Loucy (cell line): ENCODE measurements around the gene TSSK2.

Experiments
- CTCF ChIP-seq: fragments of 200-600 bp; sonication (generic); conservative IDR thresholded peaks from 2 replicates; pipeline ENCODE4 v1.5.1; 2014; ENCODE audit warnings: mild to moderate bottlenecking, antibody characterized with exemption, low read length
- EZH2phosphoT487 ChIP-seq: fragments of 200-600 bp; IDR thresholded peaks from 2 replicates; pipeline ENCODE4 v1.6.1; 2018; ENCODE audit warnings: antibody characterized with exemption, mild to moderate bottlenecking, moderate library complexity, borderline replicate concordance

DNA sequence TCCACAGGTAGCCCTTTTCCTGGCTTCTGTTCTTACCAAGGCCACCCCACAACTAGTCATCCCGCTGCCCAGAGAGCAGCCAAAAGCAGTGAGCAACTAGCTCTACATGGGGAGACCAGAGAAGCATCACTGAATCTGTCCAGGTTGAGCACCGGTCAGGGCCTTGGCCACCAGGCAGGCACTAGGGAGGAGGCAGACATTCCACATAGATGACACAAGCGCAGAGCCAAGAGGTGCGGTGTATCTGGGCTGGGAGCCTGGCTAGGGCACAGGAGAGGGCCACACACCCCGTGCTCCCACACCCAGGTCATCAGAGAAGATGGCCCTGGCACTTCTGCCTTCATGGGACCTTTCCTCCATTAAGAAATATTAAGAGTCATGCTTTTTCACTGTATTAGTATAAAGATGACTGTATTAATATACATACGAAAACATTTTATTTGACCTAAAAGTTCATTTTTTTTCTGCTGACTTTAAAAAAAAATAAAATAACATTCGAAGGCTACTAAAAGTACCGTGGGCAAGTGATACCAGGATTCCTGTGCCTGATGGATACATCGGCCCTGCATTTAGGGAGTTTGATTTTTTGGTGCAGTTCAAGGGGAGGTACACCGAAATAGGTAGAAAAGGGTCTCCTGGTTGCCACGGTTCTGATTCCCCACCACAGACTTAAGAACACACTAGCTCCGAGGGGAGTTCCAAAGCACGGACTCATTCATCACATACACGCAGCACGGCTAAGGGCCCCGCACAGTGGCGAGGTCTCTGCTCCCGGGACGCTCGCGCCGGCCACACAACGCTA, 10.1 kb upstream of the TSSK2 start:
- TF ChIP-seq CTCF: no peak
- no peak for TF ChIP-seq EZH2phosphoT487
